H1 (cell line): ENCODE data around the gene ZNF155. TPM values are rescaled to one million over a fixed set of nuclear protein-coding genes. Genes with fewer than 3 reads are reported as not detected.

ENCODE experiments used
- CTCF ChIA-PET: fragments of 300-600 bp; sonication (Branson Sonifier 250); formaldehyde crosslinking; loops from one replicate; lab custom pipeline; 2021; ENCODE audit not compliant: partially characterized antibody; lab: Charles Lee
- POLR2A ChIA-PET: fragments of 300-600 bp; sonication (Branson Sonifier 250); formaldehyde crosslinking; loops from one replicate; lab custom pipeline; 2021; ENCODE audit warnings: inconsistent platforms; ENCODE audit not compliant: partially characterized antibody; lab: Charles Lee
- DNase-seq, 2 experiments: peaks; one replicate each; pipeline versions ENCODE4 v3.0.0 to v3.0.0-alpha.2; 2010 to 2022; ENCODE audit warnings: low spot score in 2 of 2, low read depth in 1 of 2, mixed read lengths in 1 of 2
- FAIRE-seq: peaks from 2 replicates; lab custom pipeline; 2011; peaks lifted over from hg19 to GRCh38; lab: Jason Lieb, UNC
- H2AFZ ChIP-seq: 2 replicates; pipeline ENCODE4 v1.8.1; 2012; ENCODE audit warnings: low read length, inconsistent platforms
- H2AK5ac ChIP-seq: 2 replicates; pipeline ENCODE4 v1.6.1; 2013; ENCODE audit warnings: low read depth, low read length
- H2BK120ac ChIP-seq: replicated peaks from 2 replicates; pipeline ENCODE3; 2013; ENCODE audit warnings: low read depth, low read length, inconsistent platforms
- H2BK12ac ChIP-seq: 2 replicates; pipeline ENCODE4 v1.6.1; 2013; ENCODE audit warnings: low read depth, low read length
- H2BK15ac ChIP-seq: 2 replicates; pipeline ENCODE4 v1.6.1; 2013; ENCODE audit warnings: low read length
- H2BK20ac ChIP-seq: 2 replicates; pipeline ENCODE4 v1.6.1; 2013; ENCODE audit warnings: low read length
- H2BK5ac ChIP-seq: 2 replicates; pipeline ENCODE4 v1.6.1; 2013; ENCODE audit warnings: low read depth, low read length
- H3K14ac ChIP-seq: 2 replicates; pipeline ENCODE4 v1.6.1; 2013; ENCODE audit warnings: inconsistent platforms; ENCODE audit not compliant: insufficient read length
- H3K18ac ChIP-seq: 2 replicates; pipeline ENCODE4 v1.6.1; 2013; ENCODE audit warnings: low read length; ENCODE audit errors: extremely low read depth
- H3K23ac ChIP-seq: 2 replicates; pipeline ENCODE4 v1.6.1; 2013; ENCODE audit warnings: inconsistent platforms; ENCODE audit not compliant: insufficient read length
- H3K23me2 ChIP-seq: 2 replicates; pipeline ENCODE4 v1.6.1; 2013; ENCODE audit warnings: low read depth, low read length
- H3K27ac ChIP-seq: 2 replicates; pipeline ENCODE4 v1.6.1; 2011; ENCODE audit warnings: low read depth, low read length, inconsistent platforms
- H3K27me3 ChIP-seq, 4 experiments: replicated peaks in 1 of 4; 1 replicate in 1 of 4; 2 replicates in 3 of 4; pipeline versions ENCODE4 v1.6.1 to v1.8.1; 2011 to 2013; ENCODE audit warnings: low read length in 3 of 4, mild to moderate bottlenecking in 3 of 4, inconsistent platforms in 2 of 4, mixed read lengths in 2 of 4, moderate library complexity in 1 of 4; ENCODE audit not compliant: control insufficient read depth in 3 of 4, insufficient read depth in 3 of 4; ENCODE audit errors: extremely low read depth in 1 of 4
- H3K36me3 ChIP-seq, 4 experiments: 2 replicates each; pipeline versions ENCODE4 v1.6.1 to v1.8.1; 2011 to 2013; ENCODE audit warnings: mild to moderate bottlenecking in 4 of 4, low read length in 3 of 4, moderate library complexity in 2 of 4, control low read depth in 1 of 4, inconsistent platforms in 1 of 4; ENCODE audit not compliant: insufficient read depth in 4 of 4, control insufficient read depth in 2 of 4
- H3K4ac ChIP-seq: replicated peaks from 2 replicates; pipeline ENCODE3; 2013; ENCODE audit warnings: low read length, low read depth, mixed read lengths, inconsistent platforms; ENCODE audit not compliant: insufficient read length
- H3K4me1 ChIP-seq, 4 experiments: replicated peaks in 1 of 4; 1 replicate in 1 of 4; 2 replicates in 3 of 4; pipeline versions ENCODE4 v1.6.1 to v1.8.1; 2011 to 2013; ENCODE audit warnings: low read length in 3 of 4, inconsistent platforms in 2 of 4, mixed read lengths in 1 of 4; ENCODE audit not compliant: insufficient read depth in 4 of 4, control insufficient read depth in 3 of 4
- H3K4me2 ChIP-seq, 2 experiments: 2 replicates each; pipeline versions ENCODE4 v1.6.1 to v1.8.1; 2011 to 2013; ENCODE audit warnings: low read depth in 2 of 2, low read length in 2 of 2, control low read depth in 1 of 2, inconsistent platforms in 1 of 2, mild to moderate bottlenecking in 1 of 2; ENCODE audit not compliant: insufficient read depth in 1 of 2
- H3K4me3 ChIP-seq, 4 experiments: fragments of 200-600, 300-600 bp in 1 of 4; sonication (generic), shearing (Covaris generic), sonication (Bioruptor Twin) in 1 of 4; 2 replicates each; pipeline versions ENCODE4 v1.5.1 to v1.8.1; 2011 to 2016; ENCODE audit warnings: low read length in 4 of 4, low read depth in 3 of 4, control low read depth in 2 of 4, inconsistent platforms in 2 of 4, mild to moderate bottlenecking in 2 of 4, mixed read lengths in 1 of 4, moderate library complexity in 1 of 4; ENCODE audit not compliant: insufficient read depth in 2 of 4; ENCODE audit errors: extremely low read depth in 1 of 4
- H3K56ac ChIP-seq: replicated peaks from 2 replicates; pipeline ENCODE3; 2013; ENCODE audit warnings: low read depth, mild to moderate bottlenecking, mixed read lengths, low read length, inconsistent platforms; ENCODE audit not compliant: insufficient read length
- H3K79me1 ChIP-seq: 2 replicates; pipeline ENCODE4 v1.6.1; 2013; ENCODE audit warnings: low read depth, low read length, control low read depth
- H3K79me2 ChIP-seq, 2 experiments: 2 replicates each; pipeline versions ENCODE4 v1.6.1 to v1.8.1; 2012 to 2013; ENCODE audit warnings: low read length in 2 of 2, mild to moderate bottlenecking in 2 of 2, inconsistent platforms in 1 of 2; ENCODE audit not compliant: insufficient read depth in 2 of 2, control insufficient read depth in 1 of 2
- H3K9ac ChIP-seq, 4 experiments: replicated peaks in 1 of 4; 1 replicate in 1 of 4; 2 replicates in 3 of 4; pipeline versions ENCODE4 v1.6.1 to v1.8.1; 2011 to 2013; ENCODE audit warnings: low read depth in 3 of 4, low read length in 3 of 4, control low read depth in 2 of 4, mild to moderate bottlenecking in 2 of 4, moderate library complexity in 2 of 4, inconsistent platforms in 1 of 4; ENCODE audit errors: extremely low read depth in 1 of 4
- H3K9me3 ChIP-seq, 2 experiments: 2 replicates each; pipeline versions ENCODE4 v1.6.1 to v1.8.1; 2012 to 2013; ENCODE audit warnings: mild to moderate bottlenecking in 2 of 2, moderate library complexity in 2 of 2, control low read depth in 1 of 2, inconsistent platforms in 1 of 2, low read depth in 1 of 2, low read length in 1 of 2, mixed read lengths in 1 of 2; ENCODE audit not compliant: insufficient read depth in 2 of 2
- H4K20me1 ChIP-seq, 2 experiments: replicated peaks in 1 of 2; 2 replicates each; pipeline versions ENCODE3 to v1.8.1; 2011 to 2013; ENCODE audit warnings: inconsistent platforms in 2 of 2, low read length in 2 of 2, mild to moderate bottlenecking in 1 of 2; ENCODE audit not compliant: insufficient read depth in 2 of 2, control insufficient read depth in 1 of 2
- H4K5ac ChIP-seq: 2 replicates; pipeline ENCODE4 v1.6.1; 2013; ENCODE audit warnings: low read length, low read depth, mixed read lengths, inconsistent platforms; ENCODE audit not compliant: insufficient read length
- H4K8ac ChIP-seq: 2 replicates; pipeline ENCODE4 v1.8.0; 2013; ENCODE audit warnings: mild to moderate bottlenecking, moderate library complexity, low read length, inconsistent platforms; ENCODE audit not compliant: insufficient read depth; ENCODE audit errors: extremely low read depth
- H4K91ac ChIP-seq: replicated peaks from 2 replicates; pipeline ENCODE3; 2013; ENCODE audit warnings: low read length, mixed read lengths, inconsistent platforms; ENCODE audit not compliant: insufficient read length
- CTBP2 ChIP-seq: IDR thresholded peaks from 2 replicates; pipeline ENCODE4 v1.7.0; 2011; ENCODE audit warnings: borderline replicate concordance, mild to moderate bottlenecking, moderate library complexity, mixed read lengths, low read length; ENCODE audit not compliant: insufficient read depth, insufficient read length
- EZH2 ChIP-seq: fragments of 200-600 bp; sonication (generic); IDR thresholded peaks from 2 replicates; pipeline ENCODE4 v1.7.1; 2012; ENCODE audit warnings: low read depth, mild to moderate bottlenecking, moderate library complexity, low read length, inconsistent platforms; ENCODE audit not compliant: severe bottlenecking
- POLR2A ChIP-seq, 2 experiments: IDR thresholded peaks; 1 replicate in 1 of 2; 2 replicates in 1 of 2; pipeline ENCODE4 v1.6.1; 2011; ENCODE audit warnings: low read depth in 2 of 2, low read length in 2 of 2, mild to moderate bottlenecking in 2 of 2; ENCODE audit errors: control extremely low read depth in 1 of 2
- RAD21 ChIP-seq, 2 experiments: IDR thresholded peaks in 1 of 2; conservative IDR thresholded peaks in 1 of 2; 2 replicates each; pipeline ENCODE4 v1.6.1; 2011; ENCODE audit warnings: low read depth in 2 of 2, low read length in 2 of 2, improper control_type of control experiment in 1 of 2, inconsistent platforms in 1 of 2, mild to moderate bottlenecking in 1 of 2, moderate library complexity in 1 of 2
- SIRT6 ChIP-seq: IDR thresholded peaks from one replicate; pipeline ENCODE4 v1.7.1; 2012; ENCODE audit warnings: low read length, inconsistent platforms
- SP2 ChIP-seq: IDR thresholded peaks from 2 replicates; pipeline ENCODE4 v1.6.1; 2012; ENCODE audit warnings: mild to moderate bottlenecking, low read length, inconsistent platforms
- SRF ChIP-seq: IDR thresholded peaks from 2 replicates; pipeline ENCODE4 v1.6.1; 2011; ENCODE audit warnings: mild to moderate bottlenecking, low read depth, low read length, moderate library complexity
- TBP ChIP-seq: IDR thresholded peaks from 2 replicates; pipeline ENCODE4 v1.6.1; 2011; ENCODE audit warnings: low read depth, low read length, improper control_type of control experiment
- USF2 ChIP-seq: IDR thresholded peaks from 2 replicates; pipeline ENCODE4 v1.6.1; 2011; ENCODE audit warnings: low read length, improper control_type of control experiment
- YY1 ChIP-seq: IDR thresholded peaks from 2 replicates; pipeline ENCODE4 v1.6.1; 2011; ENCODE audit warnings: low read depth, mild to moderate bottlenecking, low read length
- WGBS, 2 experiments: shearing (Covaris generic) in 1 of 2; methylation state at CpG; one replicate each; pipeline versions ENCODE4 v1.1.6 to v1.1.7; 2013 to 2015; ENCODE audit warnings: low lambda C conversion rate in 2 of 2, mixed read lengths in 2 of 2, inconsistent platforms in 1 of 2, low coverage in 1 of 2, missing lambda C conversion rate in 1 of 2; ENCODE audit not compliant: insufficient replicate concordance in 2 of 2, insufficient coverage in 1 of 2, insufficient read length in 1 of 2; ENCODE audit errors: extremely low coverage in 1 of 2, missing lambda C conversion rate in 1 of 2; 5-methylcytosine and 5-hydroxymethylcytosine counted together
- polyA plus RNA-seq, 7 experiments: library from polyadenylated mRNA; depleted of rRNA in 3 of 7; stranded (reverse) in 5 of 7; unstranded in 2 of 7; fragments of >200 nt in 5 of 7; fragments of 200-250 nt in 2 of 7; gene quantifications; 1 replicate in 5 of 7; 2 replicates in 1 of 7; 4 replicates in 1 of 7; pipeline versions ENCODE4 v1.2.1 to v1.2.3, GENCODE V29; 2011 to 2013; ENCODE audit warnings: missing spikeins in 2 of 7, mixed read lengths in 2 of 7
- total RNA-seq: library from RNA; stranded (reverse); fragmentation: NEBNext Ultra II Directional; extraction: Animal tissue kit (Norgen Biotek cat#: 25700); gene quantifications from 2 replicates; pipeline ENCODE4 v1.2.1, GENCODE V29; 2021

The ZNF155 gene
- total and polyA plus RNA-seq, 2 of the 8 experiments (the other 6 are each of a cell fraction or from before 2014, with no cell fraction given), result 3.1 to 9.0 TPM

- peak within 1 kb of the TSS in 3 of 4 experiments; percentile 31 to 69 (median 40); a peak in 2 of 7 replicates for H3K9ac ChIP-seq
- H3K27ac ChIP-seq, result no peak within 1 kb of the TSS
- no peaks in the 10 kb centered on the region for H3K4me1 ChIP-seq
- no peak within 1 kb of the TSS for H2BK20ac ChIP-seq
- peaks cover 4 to 6% of the 10 kb centered on the region in 2 experiments; a peak in 2 of 4 replicates for H3K9me3 ChIP-seq
- peak within 1 kb of the TSS; percentile 68 for H4K5ac ChIP-seq
- no peak within 1 kb of the TSS for H2BK15ac ChIP-seq
- peak within 1 kb of the TSS; percentile 73 to 98 (median 84) for H3K4me3 ChIP-seq
- WGBS, 2 experiments, result 2% methylated on average over 38 of the region's 40 CpGs; no CpG with 5 or more reads in 1 of the 2 experiments
- H2BK5ac ChIP-seq, result no peak within 1 kb of the TSS
- H3K18ac ChIP-seq, result no peak within 1 kb of the TSS; the same call in 1 of the 2 replicates
- H3K23me2 ChIP-seq, result no peaks in the 10 kb centered on the region
- H3K79me1 ChIP-seq, result peaks cover 2% of the 10 kb centered on the region; the same call in 1 of the 2 replicates
- no peak within 1 kb of the TSS for H3K14ac ChIP-seq
- H4K8ac ChIP-seq, result no peak within 1 kb of the TSS
- ChIA-PET POLR2A (interaction anchor here (0.7 to 1.4 kb wide), 5 partner anchors 16 to 652 kb away, joined by 3 to 12 read pairs (median 3); partner anchors contain the start of genes ZNF235 and ZNF45), CTCF (interaction anchor here (0.8 to 1.7 kb wide), 7 partner anchors 15 to 185 kb away, joined by 3 to 5 read pairs (median 4); partner anchors contain the start of gene ZNF45)
- H3K36me3 ChIP-seq, result no peaks in the 10 kb centered on the region; a peak in 2 of 8 replicates
- H2AK5ac ChIP-seq, result no peak within 1 kb of the TSS
- DNase-seq (peak; percentile 83 to 87), FAIRE-seq (peak; percentile 98)
- no peak within 1 kb of the TSS for H3K4ac ChIP-seq
- H2BK12ac ChIP-seq, result no peak within 1 kb of the TSS
- H3K4me2 ChIP-seq, result peak within 1 kb of the TSS; percentile 49 to 65
- peak within 1 kb of the TSS; percentile 100 for H2AFZ ChIP-seq
- no peaks in the 10 kb centered on the region; a peak in 1 of 4 replicates for H3K79me2 ChIP-seq
- H4K20me1 ChIP-seq, result no peaks in the 10 kb centered on the region
- no peak within 1 kb of the TSS for H4K91ac ChIP-seq
- no peak within 1 kb of the TSS for H2BK120ac ChIP-seq
- H3K27me3 ChIP-seq, result no peaks in the 10 kb centered on the region
- H3K23ac ChIP-seq, result no peak within 1 kb of the TSS
- H3K56ac ChIP-seq, result no peak within 1 kb of the TSS
- peak; percentile 57 to 68 for TF ChIP-seq RAD21 (IDR thresholded peaks at IDR 0.05 in 1 of 2, conservative IDR thresholded peaks at IDR 0.05 in 1 of 2; ENCODE audit: low read depth in 2 of 2, low read length in 2 of 2)
- TF ChIP-seq SP2, result no peak
- no peak for TF ChIP-seq CTBP2
- no peak for TF ChIP-seq POLR2A (IDR thresholded peaks at IDR 0.05; ENCODE audit: control extremely low read depth in 1 of 2, low read depth in 2 of 2, low read length in 2 of 2)
- no peak for TF ChIP-seq EZH2
- TF ChIP-seq SRF, result no peak
- no peak for TF ChIP-seq SIRT6
- TF ChIP-seq USF2, result no peak
- no peak for TF ChIP-seq TBP
- peak; percentile 54; the same call in 1 of the 2 replicates for TF ChIP-seq YY1
These were observed 32.9 kb upstream of the ZNF155 start, which contains the start of gene ZNF221 for GRCh38 chr19:43950834-43951645. Gene ZNF221, plus strand, starts transcription at chr19:43951228. Its CDS starts 11,499 bp downstream, at chr19:43962727.
